GM19438 (cell line): ENCODE measurements around the gene HS6ST1.
"Not testable (repeated sequence)": the region's sequence is repeated elsewhere in the genome, so short reads cannot be mapped to it uniquely, and the experiment has no call there.

Experiments
- ATAC-seq: cut with Tn5 transposase; IDR thresholded peaks from one replicate; pipeline ENCODE4 v1.9.1; 2021; ENCODE audit warnings: low read depth; ENCODE audit not compliant: unreplicated experiment

HS6ST1 gene

DNA sequence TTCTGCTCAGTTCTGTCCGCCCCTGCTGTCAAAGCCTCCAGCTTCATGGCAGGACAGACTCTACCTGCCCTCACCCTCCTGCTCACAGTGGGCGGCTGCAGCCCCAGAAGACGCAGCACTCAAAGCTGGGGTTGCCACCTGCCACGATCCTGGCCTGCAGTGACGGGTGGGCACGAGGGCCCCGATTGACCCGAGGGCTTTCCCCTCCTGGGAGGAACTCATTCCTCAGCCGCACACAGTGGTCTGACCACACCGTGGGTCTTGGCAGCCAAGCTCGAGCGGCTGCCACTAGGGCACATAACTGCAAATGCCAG is 47.1 kb downstream of the HS6ST1 start:
- no peak for ATAC-seq

DNA sequence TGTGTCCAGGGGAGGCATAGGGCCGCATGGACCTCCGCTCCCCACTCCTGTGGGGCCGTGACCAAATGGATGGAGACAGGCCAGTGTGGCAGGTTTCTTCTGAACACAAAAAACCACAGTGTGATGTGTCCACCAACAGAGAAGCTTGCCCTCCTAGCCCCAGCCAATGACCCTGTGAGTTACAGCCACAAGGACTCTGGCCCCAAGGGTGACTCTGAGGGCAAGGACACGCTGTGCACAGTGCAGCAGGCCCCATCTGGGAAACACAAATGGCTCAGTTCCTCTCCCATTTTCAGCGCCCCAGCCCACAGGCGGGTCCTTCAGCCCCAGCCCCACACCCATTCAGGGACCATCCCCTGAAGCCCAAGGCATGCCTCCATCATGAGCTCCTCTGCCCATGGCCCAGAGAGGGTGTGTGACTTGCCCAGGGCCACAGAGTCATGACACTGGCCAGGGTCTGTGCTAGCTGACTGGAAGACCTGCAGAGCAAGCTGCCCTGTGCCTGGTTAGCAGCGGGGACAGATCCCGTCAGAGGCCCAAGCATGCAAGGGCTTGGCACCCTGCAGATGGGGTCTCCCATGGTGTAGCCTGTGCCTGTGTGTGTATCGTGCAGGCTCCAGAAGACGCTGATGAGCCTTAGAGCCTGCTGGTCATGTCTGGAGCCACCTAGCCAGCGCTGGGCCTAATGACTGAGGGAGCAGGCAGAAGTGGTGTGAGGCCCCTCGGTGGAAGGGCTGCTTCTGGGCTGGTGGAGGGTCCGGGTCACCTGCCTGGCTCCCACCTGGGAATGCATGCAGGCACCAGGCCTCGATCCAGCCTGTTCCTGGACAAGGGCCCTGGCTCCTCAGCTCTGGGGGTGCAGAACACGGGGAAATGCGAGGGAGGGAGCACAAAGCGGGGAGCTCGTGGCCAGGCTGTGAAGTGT is 47.7 kb downstream of the HS6ST1 start:
- no peak for ATAC-seq

DNA sequence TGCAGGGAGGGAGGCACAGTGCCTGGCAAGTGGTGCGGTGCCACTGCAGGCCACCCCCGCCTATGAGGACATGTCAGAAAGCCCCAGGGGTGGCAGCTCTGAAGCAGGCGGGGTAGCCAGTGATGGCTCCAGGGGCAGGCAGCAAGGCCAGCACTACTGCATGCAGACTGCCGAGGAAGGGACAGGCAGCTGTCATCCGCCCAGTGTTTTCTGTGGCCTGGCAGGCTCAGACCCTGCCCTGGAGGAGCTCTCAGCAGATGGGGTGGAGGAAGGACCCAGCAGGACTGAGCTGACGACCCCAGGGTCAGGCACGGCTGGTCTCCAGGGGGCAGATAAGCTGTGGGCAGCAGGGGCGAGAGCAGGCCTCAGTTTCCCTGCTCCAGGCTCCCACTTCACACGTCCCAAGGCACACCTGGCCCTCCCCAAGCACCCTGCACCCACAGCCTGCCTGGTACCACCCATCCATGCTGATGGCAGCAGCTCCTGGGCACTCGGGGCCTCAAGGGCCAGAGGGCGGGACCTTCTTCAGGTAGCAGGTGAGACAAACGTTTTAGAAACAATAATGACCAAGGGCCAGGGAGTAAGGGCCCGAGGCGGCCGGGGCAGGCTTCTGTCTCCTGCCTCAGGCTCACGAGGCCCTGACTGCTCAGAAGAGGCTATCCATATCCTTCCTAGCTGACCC is 48.5 kb downstream of the HS6ST1 start:
- ATAC-seq, result no peak

DNA sequence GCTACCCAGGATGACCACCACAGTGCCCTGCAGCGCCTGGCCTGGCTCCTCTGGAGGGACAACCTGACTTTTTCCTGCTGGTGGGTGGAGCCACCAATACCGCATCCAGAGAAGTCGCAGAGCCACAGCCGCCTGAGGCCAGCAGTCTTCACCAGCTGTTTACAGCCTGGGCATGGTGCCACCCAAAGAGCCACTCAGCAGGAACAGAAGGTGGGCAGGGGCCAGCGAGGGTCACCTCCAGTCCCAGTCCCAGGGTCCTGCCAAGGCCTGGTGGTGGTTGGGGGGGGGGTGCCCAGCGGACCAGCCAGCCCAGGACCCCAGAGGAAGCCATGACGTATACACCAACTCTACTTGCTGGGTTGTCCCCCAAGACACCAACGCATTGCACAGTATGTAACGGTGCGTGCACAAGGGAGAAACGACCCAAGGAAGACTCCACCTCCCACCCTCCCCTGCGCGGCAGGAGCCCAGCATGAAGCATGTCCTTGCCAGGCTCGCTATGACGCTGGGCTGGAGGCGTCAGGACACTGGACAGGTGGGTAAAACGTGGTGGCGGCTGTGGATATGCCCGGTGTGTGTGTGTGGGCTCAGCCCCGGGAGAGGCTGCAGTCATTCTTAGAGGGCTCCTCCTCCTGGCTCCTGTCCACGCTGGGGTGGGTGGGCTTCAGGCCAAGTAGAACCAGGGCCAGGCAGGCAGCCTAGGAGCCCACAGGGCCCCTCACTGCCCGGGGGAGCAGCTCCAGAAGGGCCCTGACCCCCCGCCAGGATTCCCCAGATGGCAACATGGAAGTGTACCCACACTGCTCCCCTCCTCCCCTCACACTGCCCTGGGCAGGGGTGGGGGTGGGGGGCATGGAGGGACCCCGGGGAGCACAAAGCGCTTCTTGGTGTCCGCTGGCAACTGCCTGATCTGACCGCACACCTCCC is 49.3 kb downstream of the HS6ST1 start:
- ATAC-seq, result no peak

DNA sequence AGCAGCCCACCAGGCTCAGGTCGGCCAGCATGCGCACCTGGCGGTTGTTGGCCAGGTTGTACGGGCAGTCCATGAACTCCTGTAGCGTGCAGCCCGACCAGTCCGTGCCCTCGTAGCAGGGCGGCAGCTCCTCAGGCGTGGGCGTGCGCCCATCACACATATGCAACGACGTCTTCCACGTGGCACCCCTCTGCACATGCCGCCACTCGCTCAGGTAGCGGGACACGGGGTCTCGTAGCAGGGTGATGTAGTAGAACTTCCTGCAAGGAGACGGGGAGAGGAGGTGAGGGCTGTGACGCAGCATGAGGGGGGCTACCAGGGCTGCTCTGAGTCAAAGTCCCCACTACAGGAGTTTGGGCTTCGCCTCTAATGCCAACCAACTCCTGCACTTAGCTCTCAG is 50.1 kb downstream of the HS6ST1 start:
- not testable (repeated sequence) for ATAC-seq

DNA sequence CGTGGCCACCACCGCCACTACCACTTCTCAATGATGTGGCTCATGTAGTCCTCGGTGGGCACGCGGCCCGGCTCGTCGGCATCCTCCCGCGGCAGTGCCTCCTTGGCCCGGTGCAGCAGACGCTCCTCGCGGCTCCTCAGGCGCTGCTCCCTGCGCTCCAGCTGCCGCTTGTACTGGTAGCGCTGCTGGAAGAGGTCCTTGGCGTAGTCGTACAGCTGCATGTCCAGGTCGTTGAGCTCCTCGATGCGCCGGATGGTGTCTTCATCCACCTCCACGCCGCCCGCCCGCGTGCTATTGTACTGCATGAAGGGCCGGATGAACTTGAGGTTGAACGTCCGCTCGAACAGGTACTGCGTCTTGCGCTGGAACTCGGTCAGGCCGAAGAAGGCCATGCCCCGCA is 50.5 kb downstream of the HS6ST1 start:
- ATAC-seq, result not testable (repeated sequence)

DNA sequence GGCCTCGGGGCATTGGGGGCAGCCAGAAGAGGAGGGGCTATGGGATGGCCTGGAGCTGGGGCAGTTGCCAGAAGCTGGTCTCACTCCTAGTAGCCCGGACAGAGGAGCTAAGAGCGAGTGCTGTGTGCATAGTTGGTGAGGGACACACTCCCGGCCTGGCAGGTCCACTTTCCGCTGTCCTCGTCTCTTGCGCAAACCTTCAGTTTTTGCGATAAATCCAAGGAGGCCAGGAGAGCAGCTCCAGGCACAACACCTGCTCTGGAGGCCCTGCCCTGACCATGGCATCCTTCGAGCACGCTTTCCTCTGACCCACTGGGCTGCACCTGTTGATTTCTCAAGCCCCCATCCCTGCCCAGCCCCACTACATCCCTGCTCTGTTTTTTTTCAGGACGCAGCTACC is 51.0 kb downstream of the HS6ST1 start:
- not testable (repeated sequence) for ATAC-seq

DNA sequence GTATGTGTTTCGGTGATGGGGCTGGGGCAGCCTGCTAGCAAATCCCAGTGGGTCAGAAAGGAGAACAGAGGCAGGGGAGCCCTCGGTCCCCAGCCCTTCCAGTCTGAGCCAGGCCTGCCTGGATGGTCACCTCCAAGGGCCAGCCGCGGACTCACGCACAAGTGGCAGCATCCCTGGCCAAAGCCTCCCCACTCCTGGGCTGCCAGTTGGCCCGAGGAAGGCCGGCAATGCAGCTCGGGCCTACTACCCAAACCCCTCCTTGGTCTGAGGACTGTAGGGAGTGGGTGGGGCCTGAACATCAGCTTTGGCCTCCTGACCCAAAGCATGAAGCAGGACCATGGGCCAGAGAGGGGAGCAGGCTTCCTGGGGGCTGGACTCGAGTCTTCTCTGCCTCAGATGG is 51.5 kb downstream of the HS6ST1 start:
- not testable (repeated sequence) for ATAC-seq

DNA sequence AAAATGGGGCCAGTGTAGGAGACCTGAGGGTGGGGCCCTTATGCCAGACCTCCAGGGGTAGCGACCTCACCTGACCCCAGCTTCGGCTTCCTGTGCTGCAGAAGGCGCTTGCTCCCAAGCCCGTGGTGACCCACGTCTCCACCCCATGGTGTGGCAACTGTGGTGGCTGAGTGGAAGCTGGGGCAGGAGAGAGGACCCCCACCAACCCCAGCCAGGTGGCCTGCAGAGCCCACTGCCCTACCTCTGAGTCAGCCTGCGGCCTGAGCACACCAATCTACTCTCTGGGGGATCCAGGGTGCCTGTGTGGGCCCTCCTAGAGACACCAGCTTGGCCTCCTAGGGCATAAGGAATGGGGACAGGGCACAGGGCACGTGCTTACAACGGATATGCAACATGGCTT is 52.2 kb downstream of the HS6ST1 start:
- ATAC-seq, result not testable (repeated sequence)

DNA sequence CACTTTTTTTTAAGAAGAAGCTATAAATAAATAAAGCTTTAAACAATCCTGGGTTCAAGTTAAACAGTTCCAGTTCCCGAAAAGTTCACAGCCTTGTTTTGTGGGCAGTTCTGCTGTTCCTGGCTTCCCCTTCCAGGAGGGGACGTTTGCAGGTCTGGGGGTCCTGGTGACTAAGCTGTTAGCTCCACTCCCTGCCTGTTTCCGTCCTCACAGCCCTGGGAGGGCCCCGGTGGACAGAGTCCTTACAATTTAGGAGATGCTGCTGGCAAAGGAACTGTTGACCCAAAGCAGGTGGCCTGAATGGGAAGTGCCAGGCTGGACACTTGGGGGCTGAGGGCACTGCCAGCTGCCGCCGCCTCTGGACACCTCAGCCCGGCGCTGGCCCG is 53.1 kb downstream of the HS6ST1 start:
- ATAC-seq, result not testable (repeated sequence)

DNA sequence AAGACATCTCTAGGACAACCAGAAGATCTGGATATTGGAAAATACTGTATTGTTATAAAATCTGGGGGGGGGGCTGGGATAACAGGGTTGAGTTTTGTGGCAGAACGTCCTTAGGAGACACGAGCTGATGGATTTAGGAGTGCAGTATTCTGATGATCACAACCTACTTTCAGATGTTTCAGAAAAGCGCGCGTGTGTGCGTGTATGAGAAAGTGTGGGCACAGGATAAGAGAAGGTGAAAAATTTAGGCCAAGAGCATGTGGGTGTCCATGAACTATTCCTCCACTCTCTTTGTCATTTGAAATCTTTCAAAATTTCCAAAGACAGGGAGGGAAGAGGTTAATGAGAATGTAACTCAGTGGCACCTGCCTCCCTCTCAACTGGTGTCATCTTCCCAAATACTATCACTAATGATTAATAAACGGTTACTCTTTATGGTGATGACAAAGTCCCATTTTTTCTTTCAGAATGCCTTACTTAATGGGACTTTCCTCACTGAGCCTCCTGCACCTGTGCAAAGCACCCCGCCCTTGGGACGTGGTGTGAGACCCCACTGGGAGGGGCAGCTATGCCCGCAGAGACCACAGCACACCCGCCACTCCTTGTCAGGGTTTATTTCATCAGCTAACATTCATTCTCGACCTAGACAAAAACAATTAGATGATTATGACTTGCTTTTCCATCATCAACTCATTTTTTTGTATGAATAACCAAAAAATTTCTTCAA is 53.6 kb downstream of the HS6ST1 start:
- ATAC-seq, result no peak

DNA sequence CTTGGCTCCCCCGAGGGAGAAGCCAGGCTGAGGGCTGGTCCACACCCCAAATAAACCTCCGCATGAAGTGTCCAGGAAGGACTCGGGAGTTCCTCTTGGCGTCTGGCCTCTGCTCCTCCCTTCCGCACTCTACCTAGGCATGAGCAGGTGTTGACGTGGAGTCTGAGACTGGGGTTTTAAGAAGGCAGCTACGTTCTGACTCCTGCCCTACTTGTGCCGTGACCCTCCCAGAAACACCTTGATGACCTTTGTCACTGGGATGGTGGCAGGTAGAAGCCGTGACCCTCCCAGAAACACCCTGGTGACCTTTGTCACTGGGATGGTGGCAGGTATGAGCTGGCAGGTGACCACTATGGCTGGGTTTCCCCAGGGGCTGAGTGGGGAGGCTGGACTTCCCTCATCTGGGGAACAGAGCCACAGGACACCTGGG is 54.8 kb downstream of the HS6ST1 start:
- no peak for ATAC-seq

DNA sequence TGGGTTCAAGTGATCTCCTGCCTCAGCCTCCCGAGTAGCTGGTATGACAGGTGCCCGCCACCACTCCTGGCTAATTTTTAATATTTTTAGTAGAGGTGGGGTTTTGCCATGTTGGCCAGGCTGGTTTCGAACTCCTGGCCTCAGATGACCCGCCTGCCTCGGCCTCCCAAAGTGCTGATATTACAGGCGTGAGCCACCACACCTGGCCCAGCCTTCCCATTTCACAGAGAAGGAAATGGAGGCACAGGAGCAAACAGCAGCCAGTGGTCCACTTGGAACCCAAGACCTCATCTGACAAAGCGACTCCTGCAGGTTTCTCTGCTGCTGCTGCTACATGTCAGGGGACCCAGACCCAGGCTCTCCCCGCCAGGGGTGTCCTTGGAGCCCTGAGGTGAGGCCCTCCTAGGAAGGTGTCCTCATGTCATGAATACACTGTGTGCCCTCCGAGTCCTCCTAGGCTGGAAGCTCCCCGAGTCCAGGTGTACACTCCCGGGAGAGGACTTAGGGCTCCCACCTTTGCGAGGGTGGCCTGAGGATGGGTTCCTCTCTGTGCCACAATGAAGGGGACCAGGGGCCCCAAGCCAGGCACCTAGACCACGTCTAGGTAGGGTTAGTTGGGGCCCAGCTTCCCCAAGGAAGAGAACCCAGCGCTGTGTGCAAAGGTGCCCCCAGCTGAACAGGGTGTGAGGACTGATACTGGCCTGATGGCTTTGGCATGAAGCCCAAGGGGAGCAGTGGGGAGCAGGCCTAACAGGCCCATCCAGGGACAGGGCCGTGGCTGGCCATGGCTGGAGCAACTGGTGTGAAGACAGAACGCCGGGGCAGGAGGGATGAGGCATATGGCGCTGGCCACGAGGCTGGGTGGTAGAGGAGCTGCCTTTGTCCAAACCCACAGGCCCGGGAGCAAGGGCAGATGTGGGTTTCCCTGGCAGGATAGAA is 56.1 kb downstream of the HS6ST1 start:
- ATAC-seq, result no peak

DNA sequence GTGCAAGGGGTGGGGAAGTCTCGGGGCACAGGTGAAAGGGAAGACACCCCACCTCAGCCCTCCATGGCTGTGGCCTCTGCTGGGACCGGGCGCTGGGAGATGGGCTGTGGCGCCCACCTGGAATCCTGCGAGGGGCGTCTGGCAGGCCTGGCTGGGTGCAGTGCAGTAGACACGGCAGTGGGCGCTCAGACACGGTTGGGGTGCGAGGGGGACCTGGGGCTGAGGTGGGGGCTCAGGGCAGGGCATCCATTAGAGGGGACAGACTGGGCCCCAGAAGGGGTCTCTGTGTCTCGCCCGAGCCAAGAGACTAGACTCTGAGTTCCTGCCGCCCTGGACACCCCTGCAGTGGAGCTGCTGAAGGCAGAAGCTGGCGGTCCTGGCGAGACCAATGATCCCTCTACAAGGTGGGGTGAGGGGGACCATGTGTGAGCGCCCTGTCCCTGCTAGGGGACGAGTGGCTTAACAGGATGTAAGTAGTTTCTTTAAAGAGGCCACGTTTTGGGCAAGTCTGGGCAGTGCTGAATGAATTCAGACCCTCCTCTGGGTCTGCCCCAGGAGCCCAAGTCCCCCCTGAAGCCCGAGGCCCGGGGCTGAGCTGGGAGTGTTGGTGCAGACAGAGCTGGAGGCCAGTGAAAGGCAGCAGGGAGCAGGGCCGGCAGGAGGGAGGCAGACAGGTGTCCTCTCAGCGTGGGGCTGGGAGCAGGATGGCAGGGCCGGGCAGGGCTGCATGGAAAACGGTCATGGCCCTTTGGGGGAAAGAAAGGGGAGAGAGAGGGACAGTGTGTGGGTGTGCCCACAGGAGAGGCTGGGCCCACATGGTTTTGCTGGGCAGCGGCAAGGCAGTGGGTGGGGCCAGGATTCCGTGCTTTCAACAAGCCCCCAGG is 57.2 kb downstream of the HS6ST1 start:
- ATAC-seq, result no peak

DNA sequence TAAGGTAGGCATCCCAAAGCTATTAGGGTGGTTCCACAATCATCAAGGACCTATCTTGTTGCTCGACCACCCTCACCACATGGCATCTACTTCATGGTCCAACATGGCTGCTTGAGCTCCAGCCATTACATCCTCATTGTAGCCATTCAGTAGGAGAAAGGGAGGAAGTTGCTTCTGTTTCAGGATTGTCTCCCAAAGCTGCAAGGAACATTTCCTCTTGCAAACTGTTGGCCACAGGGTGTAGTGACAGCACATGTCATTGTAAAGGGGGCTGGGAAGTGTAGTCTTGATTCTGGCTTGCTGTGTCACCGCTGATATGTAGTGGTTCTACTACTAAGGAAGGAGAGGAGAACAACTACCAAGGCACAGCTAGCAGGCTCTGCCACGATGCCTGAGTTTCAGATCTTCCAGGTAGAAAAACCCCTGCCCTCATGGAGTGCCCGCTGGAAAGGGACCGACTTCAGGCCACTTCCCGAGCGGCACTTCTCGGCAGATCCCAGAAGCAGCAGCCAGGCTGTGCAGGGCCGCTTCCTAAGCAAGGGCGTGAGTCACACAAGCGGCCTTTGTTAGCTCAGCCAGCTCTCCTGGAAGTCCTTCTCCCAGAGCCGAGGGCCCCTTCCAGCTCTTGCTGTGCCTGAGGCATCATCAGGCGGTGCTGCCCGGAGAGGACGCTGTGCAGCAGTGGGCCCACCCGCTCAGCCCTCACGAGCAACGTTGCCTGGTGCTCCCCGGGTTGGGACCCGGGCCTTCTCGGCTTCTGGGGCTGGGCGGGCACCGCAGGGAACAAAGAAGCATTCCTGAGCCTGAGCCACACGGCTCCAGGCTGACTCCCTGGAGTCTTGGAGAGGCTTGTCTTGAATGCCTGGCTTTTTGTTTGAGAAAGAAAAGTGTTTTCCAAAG is 58.2 kb downstream of the HS6ST1 start:
- no peak for ATAC-seq

DNA sequence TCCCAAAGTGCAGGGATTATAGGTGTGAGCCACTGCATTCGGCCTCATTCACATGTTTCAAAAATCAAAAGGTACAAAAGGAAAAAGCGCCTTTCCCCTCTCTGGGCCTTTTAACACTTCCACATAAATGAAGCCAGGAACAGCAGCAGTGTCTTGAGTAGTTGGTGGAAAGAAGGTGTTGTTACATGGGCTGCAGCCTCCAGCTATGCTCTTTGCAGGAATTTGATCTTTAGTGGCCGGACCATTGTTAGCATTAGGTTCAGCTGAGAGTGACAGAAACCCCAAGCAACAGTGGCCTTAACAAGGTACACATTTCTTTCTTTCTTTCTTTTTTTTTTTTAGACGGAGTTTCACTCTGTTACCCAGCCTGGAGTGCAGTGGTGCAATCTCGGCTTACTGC is 59.1 kb downstream of the HS6ST1 start:
- no peak for ATAC-seq

DNA sequence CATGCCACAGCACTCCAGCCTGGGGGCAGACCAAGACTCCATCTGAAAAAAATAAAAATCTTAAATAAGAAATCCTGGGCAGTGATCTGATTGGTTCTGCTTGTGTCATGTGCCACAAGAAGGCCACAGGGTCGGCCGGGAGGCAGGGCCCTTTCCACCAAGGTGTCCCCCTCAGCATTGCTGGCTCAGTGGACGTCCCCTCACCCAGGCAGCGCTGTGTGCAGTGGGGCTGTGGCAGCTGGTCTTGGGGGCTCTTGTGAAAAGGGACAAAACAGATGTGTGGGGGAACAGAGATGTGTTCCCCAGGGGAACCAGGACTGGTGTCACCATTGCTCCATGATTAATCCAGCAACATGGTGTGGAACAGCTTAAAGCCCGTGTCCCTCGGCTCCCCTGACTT is 60.5 kb downstream of the HS6ST1 start:
- no peak for ATAC-seq
